K562 (cell line): Measurements from ENCODE around the gene PMCH.

Source experiments
- EZH2 ChIP-seq: IDR thresholded peaks from 2 replicates; pipeline ENCODE4 v1.6.1; 2012; ENCODE audit warnings: low read depth, mild to moderate bottlenecking, inconsistent platforms, low read length, borderline replicate concordance
- HDAC6 ChIP-seq: IDR thresholded peaks from 2 replicates; pipeline ENCODE4 v1.6.1; 2012; ENCODE audit warnings: low read depth, mild to moderate bottlenecking, control low read depth, inconsistent platforms, low read length, moderate library complexity
- HNRNPUL1 ChIP-seq: fragments of 200-400 bp; formaldehyde crosslinking; IDR thresholded peaks from 2 replicates; pipeline ENCODE4 v1.6.1; 2017; ENCODE audit warnings: low read length
- TAF1 ChIP-seq: IDR thresholded peaks from 2 replicates; pipeline ENCODE4 v1.6.1; 2011; ENCODE audit warnings: mild to moderate bottlenecking, low read length, moderate library complexity; ENCODE audit not compliant: insufficient read depth, control insufficient read depth, severe bottlenecking; ENCODE audit errors: extremely low read depth
- TF ChIP-seq, protein P1 (sequence below), 3 experiments: IDR thresholded peaks in 2 of 3; conservative IDR thresholded peaks in 1 of 3; 2 replicates each; pipeline ENCODE4 v1.5.1; 2011 to 2012; ENCODE audit warnings: low read length in 3 of 3, mild to moderate bottlenecking in 3 of 3, control low read depth in 2 of 3, improper control_type of control experiment in 1 of 3, inconsistent platforms in 1 of 3, low read depth in 1 of 3, mixed read lengths in 1 of 3, moderate library complexity in 1 of 3; ENCODE audit not compliant: insufficient read depth in 2 of 3
- TF ChIP-seq, protein P2 (sequence below): sonication (generic); formaldehyde crosslinking; IDR thresholded peaks from 2 replicates; pipeline ENCODE4 v1.8.0; 2022; ENCODE audit warnings: mild to moderate bottlenecking, missing genetic modification reagents
- TF ChIP-seq, protein P3 (sequence below), 3 experiments: fragments of 200-800 bp in 1 of 3; fragments of 250-450 bp in 1 of 3; fragments of 450-650 bp in 1 of 3; sonication (Bioruptor Pico) in 1 of 3; sonication (Bioruptor generic) in 1 of 3; formaldehyde crosslinking in 1 of 3; IDR thresholded peaks; 2 replicates each; pipeline versions ENCODE4 v1.6.1 to v1.8.0; 2016 to 2022; ENCODE audit warnings: mild to moderate bottlenecking in 2 of 3, missing genetic modification characterization in 2 of 3, missing compliant biosample characterization in 1 of 3, moderate library complexity in 1 of 3

DNA sequence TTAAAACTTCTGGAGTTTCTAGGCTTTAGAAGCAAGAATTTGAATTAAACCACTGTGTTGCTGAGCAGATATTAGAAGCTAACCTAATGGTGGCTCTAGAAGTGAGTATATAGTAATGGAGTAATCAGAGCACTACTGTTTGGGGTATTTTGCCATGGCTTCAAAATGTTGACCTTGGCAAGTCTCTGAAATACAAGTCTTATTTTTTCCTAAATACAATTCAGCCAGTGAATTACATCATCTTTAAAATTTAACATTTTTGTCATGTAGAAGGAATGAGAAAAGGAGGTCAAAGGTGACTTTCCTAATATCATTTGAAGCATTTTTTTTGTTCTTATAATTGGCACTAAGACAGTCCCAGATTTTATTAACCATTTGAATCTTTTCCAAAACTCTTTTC, 25.2 kb downstream of the PMCH start:
- TF ChIP-seq, protein P1, sequence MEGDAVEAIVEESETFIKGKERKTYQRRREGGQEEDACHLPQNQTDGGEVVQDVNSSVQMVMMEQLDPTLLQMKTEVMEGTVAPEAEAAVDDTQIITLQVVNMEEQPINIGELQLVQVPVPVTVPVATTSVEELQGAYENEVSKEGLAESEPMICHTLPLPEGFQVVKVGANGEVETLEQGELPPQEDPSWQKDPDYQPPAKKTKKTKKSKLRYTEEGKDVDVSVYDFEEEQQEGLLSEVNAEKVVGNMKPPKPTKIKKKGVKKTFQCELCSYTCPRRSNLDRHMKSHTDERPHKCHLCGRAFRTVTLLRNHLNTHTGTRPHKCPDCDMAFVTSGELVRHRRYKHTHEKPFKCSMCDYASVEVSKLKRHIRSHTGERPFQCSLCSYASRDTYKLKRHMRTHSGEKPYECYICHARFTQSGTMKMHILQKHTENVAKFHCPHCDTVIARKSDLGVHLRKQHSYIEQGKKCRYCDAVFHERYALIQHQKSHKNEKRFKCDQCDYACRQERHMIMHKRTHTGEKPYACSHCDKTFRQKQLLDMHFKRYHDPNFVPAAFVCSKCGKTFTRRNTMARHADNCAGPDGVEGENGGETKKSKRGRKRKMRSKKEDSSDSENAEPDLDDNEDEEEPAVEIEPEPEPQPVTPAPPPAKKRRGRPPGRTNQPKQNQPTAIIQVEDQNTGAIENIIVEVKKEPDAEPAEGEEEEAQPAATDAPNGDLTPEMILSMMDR (IDR thresholded peaks at IDR 0.05 in 2 of 3, conservative IDR thresholded peaks at IDR 0.05 in 1 of 3; ENCODE audit: insufficient read depth in 2 of 3, low read depth in 1 of 3, low read length in 3 of 3), result no peak
- no peak for TF ChIP-seq HNRNPUL1
- TF ChIP-seq, protein P2, sequence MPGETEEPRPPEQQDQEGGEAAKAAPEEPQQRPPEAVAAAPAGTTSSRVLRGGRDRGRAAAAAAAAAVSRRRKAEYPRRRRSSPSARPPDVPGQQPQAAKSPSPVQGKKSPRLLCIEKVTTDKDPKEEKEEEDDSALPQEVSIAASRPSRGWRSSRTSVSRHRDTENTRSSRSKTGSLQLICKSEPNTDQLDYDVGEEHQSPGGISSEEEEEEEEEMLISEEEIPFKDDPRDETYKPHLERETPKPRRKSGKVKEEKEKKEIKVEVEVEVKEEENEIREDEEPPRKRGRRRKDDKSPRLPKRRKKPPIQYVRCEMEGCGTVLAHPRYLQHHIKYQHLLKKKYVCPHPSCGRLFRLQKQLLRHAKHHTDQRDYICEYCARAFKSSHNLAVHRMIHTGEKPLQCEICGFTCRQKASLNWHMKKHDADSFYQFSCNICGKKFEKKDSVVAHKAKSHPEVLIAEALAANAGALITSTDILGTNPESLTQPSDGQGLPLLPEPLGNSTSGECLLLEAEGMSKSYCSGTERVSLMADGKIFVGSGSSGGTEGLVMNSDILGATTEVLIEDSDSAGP (CRISPR knock-in tag), result no peak
- TF ChIP-seq EZH2, result no peak
- TF ChIP-seq TAF1, result no peak
- no peak for TF ChIP-seq HDAC6
- TF ChIP-seq, protein P3, sequence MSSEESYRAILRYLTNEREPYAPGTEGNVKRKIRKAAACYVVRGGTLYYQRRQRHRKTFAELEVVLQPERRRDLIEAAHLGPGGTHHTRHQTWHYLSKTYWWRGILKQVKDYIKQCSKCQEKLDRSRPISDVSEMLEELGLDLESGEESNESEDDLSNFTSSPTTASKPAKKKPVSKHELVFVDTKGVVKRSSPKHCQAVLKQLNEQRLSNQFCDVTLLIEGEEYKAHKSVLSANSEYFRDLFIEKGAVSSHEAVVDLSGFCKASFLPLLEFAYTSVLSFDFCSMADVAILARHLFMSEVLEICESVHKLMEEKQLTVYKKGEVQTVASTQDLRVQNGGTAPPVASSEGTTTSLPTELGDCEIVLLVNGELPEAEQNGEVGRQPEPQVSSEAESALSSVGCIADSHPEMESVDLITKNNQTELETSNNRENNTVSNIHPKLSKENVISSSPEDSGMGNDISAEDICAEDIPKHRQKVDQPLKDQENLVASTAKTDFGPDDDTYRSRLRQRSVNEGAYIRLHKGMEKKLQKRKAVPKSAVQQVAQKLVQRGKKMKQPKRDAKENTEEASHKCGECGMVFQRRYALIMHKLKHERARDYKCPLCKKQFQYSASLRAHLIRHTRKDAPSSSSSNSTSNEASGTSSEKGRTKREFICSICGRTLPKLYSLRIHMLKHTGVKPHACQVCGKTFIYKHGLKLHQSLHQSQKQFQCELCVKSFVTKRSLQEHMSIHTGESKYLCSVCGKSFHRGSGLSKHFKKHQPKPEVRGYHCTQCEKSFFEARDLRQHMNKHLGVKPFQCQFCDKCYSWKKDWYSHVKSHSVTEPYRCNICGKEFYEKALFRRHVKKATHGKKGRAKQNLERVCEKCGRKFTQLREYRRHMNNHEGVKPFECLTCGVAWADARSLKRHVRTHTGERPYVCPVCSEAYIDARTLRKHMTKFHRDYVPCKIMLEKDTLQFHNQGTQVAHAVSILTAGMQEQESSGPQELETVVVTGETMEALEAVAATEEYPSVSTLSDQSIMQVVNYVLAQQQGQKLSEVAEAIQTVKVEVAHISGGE (CRISPR knock-in tag; IDR thresholded peaks at IDR 0.05), result no peak
